Stimulated activated CD4-positive, alpha-beta T cell treated with anti-CD3 and anti-CD28 coated beads, TNF-alpha, amount 100 ng/mL, for 4 hours (primary cell): ENCODE results near the gene CDC42BPG.

ENCODE experiments used
- DNase-seq, 3 experiments: peaks; one replicate each; pipeline ENCODE4 v3.0.0-alpha.2; 2020; ENCODE audit warnings: low read depth in 3 of 3

CDC42BPG gene

DNA sequence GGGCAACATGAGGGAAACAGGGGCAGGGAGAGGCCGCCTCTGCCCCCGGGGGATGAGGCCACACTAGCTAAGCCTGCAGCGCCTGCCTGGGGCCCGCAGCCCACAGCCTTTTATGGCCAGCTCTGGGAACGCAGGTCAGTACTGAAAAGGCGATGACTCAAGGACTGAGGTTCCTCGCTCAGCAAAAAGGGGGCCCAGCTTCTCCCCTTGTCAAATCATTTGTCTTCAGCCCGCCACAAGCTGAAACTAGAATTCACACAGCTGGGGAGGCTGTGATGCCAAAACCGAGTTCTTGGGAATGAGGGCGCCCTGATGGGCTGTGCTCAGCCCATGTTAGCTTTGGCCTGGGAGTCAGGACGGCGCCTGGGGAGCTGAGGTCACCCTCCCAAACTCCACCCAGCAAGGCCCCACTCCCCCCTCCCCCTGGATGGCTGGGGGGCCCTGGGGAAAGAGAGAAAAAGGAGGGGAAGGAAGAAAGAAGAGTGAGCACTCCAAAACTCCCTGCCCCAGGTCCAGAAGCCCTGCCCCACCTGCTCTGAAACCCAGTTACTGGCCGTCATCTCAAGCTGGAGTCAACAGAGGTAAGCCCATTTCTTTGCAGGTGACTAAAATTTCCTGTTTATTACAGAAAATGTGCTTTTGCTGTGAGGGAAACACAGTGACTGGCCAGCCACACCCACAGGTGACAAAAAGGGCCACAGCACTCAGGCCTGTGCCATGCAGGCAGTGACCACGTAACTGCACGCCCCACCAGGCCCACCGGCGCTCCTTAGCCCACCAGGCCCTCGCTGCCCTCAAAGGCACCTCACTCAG is 20.2 kb upstream of the CDC42BPG start:
- no peak for DNase-seq

DNA sequence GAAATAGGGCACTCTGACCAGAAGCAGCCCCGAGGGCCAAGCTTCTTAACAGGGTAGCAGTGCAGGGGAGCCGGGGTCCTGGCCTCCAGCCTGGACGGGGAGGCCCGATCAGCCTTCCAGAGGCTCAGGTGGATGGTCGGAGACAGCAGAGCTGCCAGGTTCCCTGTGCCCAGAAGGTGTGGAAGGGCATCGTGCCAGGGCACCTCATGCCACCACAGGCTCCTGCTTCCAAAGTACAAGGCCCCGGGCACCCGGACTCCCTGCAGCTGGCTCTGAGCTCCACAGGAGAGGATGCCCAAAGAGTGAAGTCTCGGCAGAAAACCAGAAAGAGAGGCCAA is 19.7 kb upstream of the CDC42BPG start:
- no peak for DNase-seq

DNA sequence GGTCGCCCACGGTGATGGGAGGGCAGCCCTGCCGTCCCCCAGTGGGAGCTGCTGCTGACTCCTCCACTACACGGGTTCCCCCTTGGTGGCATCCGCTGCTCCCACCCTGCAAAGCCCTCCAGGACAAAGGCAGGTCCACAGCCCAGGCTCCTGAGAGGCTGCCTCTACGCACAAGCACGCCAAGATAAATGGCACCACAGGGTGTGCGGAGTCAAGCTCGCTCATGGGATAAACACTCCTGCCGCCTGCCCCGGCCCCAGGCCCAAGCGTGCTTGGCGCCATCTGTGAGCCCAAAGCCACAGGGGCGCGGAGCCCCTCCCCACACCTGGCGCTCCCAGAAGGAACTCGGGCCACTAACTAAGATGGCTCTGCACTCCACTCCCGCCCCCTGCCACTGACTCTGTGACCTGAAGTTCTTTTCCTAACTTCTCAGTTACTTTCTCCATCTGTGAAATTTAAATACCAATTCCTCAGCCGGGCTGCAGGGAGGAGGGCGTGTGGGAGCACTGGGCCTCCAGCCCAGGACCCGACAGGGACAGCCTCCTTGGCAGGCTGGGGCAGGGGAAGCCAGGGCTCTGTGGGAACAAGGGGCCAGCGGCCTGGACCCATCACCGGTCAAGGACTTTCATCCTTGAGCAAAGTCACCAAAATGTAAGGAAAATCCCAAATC is 19.1 kb upstream of the CDC42BPG start:
- DNase-seq = no peak

DNA sequence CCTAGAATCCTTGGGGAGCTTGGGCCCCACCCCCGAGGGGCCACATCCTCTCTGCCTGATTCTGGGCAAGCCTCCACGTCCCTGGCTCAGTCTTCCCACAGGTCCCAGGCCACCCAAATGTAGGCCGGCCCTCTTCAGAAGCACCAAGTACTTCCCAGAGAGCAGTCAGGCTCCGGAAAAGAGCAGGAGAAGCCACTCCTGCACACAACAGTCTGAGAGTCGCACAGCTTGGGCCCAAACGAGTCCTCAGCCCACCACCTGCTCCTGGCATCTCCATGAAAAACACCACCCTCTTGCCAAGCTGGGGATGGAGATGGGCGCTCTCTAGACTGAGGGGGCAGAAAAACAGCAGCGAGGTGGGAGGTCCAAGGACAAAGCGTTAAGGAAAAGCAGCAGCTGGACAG is 18.5 kb upstream of the CDC42BPG start:
- no peak for DNase-seq

DNA sequence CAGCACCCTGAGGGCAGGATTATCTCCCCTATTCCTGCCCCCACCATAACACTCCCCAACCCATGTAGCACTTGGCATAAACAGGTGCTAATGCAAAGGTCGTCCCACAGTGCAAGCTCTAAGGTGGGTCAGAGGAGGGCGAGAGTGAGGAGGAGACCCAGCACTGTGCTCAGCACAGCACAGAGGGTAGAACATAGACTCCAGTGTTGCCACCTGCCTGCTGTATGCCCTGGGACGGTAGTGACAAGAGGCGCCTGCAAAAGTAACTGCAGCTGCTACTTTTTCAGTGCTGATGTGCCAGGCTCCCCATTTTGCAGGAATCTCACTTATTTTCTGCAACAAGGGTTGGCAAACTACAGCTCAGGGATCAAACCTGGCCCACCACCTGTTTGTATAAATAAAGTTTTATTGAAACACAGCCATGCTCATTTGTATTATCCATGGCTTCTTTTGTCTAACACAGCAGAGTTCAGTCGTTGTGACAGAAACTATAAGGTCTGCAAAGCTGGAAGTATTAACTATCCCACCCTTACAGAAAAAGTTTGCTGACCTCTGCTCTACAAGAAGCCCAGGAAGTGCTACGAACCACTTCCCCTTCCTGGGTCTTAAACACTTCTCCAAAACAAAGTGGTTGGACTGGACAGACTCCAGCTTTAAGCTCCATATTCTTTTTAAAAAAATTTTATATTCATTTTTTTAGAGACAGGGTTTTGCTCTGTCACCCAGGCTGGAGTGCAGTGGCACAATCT is 16.9 kb upstream of the CDC42BPG start:
- DNase-seq = no peak

DNA sequence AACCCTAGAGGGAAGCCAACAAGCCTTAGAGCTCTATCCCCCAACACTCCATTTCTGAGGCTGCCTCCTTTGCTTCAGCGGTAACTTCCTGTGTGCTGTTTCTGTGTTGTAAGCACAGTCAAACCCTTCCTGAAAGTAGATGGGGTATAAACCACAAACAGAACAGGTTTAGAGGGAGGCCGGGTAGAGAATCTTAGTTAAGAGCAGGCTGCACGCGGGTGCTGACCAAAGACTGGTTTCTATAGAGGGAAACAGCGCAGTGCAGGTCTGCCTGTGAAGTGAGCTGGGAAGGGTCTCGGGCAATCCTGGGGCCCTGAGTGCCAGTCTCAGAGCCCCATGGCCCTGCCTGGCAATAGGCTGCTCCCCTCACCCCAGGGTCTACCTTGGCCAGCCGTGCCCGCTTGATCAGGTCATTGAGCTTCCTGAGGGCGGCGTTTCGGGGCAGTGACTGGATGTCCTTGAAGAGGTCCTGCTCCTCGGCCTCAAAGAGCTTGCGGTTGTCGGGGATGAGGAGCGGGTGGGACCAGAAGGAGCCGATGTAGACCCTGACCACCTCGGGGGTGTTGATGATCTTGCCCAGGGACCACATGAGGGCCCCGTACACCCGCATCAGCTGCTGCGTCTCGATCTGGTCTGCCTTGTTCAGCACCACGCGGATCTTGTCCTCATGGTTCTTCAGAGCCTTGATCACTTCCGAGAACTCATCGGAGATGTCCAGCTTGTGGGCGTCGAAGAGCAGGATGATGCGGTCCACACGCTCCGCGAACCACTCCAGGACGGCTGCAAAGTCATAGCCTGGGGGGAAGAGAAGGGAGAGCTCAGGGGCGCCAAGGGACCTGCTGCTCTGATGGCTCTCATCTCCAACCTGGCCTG is 15.3 kb upstream of the CDC42BPG start:
- DNase-seq = no peak

DNA sequence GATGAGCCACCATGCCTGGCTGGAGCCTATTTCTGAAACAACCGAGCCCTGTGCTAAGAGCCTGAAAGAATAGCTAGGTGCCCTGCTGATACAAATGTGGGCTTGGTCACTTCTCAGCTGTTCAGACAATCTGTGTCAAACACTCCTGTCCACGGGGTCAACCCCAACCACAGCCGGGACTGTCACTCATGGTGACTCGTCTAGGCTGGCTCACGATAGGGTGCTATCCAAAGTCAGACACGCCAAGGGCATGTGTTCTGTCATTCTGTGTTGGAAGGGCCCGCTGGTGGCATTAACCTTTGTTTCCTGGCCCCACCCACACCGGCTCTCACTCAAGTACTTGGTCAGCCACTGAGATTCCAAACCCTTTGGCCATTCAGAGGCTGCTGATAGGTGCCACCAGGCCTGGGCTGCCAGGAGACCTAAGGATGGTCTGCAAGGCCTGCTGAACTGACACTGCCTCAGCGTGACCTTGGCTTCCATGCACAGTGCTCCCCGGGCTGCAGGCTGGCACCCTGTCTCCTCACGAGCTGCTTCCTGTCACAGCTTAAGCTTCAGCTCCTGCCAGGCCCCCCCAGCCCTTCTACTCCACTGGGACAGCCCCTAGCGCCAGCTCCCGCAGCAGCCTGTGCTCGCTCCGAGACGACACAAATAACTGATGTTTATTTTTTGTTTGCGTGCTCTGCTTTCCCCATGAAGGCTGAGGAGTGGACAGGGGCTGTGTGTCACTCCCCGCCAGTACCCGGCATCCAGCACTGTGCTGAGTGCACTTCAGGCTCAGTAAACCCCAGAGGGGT is 14.2 kb upstream of the CDC42BPG start:
- no peak for DNase-seq

DNA sequence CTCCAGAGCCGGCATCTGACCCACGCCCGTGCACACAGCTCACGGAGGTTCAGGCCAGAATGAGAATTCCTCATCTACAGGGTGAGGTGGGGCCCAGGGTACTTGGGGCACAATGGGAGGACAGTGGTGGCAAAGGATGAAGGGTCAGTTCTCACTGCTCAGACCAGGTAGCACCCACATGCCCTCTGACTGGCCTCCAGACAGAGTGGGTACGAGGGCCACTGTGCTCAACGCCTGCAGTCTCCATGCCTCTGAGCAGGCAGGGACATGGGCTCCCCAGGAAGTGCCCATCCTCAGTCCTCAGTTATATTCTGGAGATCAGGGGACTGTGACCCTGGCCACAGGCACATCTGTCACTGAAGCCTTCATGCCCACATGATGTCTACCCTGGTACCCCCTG is 13.0 kb upstream of the CDC42BPG start:
- DNase-seq = no peak

DNA sequence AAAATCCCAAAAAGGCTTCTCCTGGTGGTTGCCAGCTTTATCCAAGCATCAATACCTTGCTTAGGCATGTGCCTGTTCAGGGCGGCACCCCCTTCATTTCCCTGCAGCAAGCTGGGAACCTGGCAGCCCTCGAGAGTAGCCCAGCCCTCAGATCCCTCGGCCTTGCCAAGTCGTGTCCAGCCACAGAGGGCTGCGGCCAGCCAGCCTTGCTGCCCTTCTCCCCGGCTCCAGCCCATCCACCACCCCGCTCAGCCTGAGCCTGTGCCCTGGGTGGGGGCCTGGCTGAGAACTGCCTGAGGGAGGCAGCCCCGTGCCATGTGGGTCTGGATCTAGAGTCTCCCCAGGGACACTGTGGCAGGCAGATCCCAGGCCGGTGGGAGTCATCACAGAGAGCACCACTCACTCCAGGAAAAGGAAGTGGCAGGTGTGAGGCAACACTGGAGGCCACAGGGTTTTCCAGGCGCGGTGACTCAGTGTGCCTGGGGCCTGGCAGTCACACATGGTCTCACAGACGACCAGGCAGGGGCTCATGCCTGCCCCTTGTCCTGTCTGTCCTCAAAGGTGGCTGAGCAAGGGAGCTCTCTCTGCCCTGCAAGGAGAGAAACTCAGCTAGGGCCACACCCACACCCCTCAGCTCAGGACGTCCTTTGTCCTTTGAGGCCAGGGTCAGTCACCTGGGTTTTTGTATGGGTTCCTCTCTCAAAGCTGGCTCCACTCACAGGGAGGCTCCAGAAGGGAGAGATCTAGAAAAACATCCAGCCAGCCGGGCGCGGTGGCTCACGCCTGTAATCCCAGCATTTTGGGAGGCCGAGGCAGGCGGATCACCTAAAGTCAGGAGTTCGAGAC is 12.2 kb upstream of the CDC42BPG start:
- no peak for DNase-seq

DNA sequence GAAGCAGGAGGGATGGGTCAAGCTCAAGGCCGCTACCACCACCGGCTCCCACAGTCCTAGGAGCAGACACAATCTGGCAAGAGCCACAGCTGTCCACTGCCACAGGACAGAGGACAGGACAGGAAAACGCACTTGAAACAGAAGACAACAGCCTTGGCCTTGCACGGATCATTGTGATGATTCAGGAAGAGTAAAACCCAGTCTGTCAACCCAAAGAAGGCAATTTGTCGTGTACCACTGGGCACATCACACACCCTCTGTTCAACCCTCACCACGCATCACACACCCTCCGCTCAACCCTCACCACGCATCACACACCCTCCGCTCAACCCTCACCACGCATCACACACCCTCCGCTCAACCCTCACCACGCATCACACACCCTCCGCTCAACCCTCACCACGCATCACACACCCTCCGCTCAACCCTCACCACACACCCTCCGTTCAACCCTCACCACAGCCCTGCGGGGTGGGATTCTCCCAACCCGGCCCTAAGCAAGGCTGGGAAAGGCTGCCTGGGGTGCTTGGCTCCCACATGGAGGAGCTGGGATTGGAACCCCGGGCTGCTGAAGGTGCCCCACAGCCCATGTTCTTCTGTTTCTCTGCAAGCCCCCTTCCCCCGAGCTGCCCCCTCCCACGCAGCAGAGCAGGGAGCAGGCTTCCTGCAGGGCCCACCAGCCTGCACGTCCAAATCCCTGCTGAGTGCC is 11.3 kb upstream of the CDC42BPG start:
- no peak for DNase-seq

DNA sequence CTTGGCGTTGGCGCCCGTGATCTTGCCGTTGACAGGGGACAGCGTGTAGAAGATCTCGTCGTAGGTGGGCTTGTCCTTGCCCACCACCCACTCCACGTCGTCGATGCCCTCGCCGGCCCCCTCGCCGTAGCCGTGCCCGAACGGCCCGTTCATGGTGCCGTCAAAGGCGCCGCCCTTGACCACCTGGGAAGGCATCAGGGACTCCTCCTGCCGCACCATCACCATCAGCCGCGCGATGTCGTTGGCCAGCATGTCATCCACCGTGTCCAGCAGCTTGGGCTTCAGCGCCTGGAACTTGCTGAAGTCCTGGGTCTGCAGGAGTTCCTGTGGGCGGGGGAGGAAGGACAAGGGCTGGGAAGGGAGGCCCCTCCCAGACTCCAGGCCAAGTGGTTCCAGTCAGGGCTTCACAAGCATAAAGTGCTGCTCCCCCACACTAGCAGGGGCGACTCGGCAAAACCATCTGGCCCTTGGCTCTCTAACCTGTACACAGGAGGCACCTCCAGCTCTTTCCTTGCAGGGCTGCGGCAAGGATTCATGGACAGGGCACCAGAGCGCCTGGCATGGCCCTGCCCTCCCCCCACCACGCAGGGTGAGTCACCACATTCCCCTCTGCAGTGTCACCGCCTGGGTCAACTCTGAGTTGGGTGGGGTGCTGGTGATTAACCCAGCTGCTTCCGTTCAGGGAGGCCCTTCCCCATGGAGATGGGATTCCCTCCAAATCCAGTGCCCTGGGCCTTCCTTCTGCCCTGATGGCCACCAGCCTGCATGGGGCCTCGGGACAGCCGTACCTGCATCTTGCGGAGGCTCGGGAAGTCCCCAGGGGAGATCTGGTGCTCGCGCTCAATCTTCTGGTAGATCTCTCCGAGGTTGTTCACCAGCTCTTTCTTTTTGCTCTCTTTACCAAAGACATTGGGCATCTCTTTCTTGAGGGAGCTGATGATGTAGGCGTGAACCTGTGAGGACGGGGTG is 10.4 kb upstream of the CDC42BPG start:
- DNase-seq = no peak

DNA sequence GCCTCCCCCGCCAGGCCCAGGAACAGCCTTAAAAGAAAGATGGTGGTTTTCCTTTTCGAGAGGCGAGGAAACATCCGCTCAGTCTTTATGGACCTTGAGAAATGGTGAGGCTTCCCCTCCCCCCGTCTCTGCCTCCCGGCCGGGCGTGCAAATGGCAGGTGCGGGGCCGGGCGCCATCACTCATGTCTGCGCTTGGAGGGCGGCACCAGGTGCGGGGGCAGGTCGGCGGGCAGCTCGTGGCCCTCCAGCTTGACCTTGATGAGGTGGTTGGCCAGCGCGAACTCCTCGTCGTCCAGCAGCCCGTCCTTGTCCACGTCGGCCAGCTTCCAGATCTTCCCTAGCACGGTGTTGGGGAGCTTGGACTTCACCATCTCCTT is 9.7 kb upstream of the CDC42BPG start:
- DNase-seq = no peak

DNA sequence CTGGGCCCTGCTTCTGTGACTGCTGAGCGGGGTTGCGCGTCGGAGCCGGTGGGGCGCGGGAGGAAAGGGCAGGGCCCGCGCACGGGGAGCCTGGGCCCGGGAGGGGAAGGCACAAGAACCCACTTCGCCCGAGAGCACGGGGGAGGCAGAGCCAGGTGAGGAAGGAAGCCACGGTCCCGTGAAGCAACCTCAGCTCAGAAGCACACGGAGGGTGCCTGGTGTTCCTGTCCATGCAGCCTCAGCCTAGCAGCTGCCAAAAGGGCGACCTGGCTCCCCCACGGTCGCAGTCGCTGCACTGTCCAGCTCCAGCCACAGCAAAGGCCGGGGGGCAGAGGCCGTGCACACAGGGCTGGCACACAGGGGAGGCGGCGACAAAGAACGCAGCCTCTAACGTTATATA is 9.3 kb upstream of the CDC42BPG start:
- no peak for DNase-seq

DNA sequence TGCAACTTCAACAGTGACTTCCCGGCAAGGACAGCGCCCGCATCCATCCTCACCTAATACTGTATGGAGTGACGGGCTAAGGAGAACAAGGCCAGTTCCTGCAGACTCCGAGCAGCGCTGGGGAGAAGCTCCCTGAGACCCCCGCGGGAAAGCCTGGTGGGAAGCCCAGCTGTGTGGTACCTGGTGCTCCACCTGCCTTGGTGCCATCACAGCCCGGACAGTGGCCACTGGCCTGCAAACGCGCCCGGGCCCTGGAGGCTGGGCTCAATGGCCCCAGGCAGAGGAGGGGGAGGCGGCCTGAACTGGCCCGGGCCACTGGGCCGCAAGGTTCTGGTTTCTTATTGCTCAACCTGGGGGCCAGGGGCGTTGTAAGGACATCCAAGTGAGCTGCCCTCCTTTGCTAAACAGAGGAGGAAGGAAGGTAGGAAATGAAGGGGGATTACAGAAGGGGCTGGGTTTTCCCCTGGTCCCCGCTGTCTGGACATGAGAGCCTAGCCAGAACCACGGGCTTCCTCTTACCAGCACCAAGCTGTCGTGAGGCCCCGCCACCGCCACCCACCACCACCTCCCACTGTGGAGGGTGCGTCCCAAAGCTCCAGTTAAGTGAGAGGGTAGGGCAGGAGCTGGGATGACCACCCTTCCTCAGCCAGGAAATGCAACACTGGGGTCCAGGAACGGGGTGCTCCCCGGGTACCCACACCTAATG is 8.5 kb upstream of the CDC42BPG start:
- no peak for DNase-seq

DNA sequence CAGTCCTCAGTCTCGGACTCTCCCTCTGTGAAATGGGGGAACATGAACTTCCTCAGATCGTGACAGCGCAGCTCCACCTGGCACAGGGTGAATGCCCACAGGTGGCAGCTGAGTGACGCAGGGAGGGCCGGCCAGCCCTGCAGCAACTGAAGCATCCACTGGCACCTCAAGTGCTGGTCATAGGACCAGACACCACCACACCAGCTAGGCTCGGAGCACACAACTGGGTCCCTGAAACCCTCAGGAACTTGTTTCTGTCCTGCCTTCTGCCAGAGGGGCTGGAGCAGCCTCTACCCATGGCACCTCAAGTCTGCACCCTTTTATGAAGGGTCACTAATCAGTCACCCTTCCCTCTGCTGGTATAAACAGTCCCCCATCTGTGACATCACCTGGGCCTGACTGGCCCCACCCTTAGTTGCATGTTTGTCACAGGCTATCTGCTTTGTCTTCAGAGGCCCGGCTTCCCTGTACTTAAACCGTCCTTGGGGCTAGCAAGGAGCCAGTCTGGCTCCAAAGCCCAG is 7.4 kb upstream of the CDC42BPG start:
- DNase-seq = no peak

DNA sequence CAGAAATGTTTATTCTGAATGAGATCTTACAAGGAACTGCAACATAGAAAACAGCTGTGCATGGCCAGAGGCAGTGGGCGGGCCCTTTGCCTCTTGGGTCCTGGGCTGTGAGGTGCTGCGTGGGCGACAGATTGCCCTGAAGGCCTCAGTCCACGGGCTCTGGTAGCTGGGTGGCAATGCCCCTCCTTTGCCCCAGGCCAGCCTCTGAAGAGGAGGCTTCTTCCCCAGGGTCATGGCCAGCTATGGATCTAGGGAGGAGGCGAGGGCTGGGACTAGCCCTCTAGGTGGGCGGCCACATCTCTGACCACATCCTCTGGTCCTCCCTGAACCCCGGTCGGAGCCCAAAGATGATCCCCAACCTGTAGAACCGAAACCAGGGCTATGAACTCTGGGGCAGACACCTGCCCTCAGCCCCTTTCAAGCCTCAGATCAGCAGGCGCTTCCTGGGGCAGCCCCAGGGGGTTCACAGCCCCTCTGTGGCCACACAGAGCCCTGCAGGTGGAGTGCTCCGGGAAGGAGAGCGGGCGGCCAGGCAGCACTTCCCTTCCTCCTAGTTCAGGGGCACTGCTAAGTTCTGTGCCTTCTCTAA is 6.6 kb upstream of the CDC42BPG start:
- DNase-seq = no peak
